ENCODE results near the gene PPP5C.
"Not testable (repeated sequence)": the region's sequence is repeated elsewhere in the genome, so short reads cannot be mapped to it uniquely, and the experiment has no call there.

PPP5C gene

DNA sequence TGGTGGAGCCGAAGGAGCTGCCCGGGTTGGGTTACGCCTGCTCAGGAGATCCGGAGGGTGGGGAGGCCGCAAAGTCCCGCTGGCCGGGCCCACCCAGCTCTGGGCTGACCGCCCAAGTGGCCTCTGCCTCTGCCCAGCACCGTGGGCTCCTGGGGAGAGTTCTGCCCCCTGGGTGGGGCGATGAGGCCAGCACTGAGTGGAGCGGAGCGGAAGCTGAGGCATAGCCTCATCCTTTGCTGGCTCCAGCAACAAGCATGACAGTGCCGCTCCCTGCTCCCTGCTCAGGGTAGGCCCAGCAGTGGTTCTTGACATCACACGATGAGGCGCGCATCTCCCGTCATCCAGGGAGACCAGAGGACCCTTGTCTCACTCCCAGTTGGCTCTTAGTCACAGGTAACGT is 44.0 kb downstream of the PPP5C start:
- DNase-seq (ENCODE audit: extremely low read depth, low read depth): no peak
- TF ChIP-seq CTCF (IDR thresholded peaks at IDR 0.05; ENCODE audit: low read depth, low read length, missing control alignments): no peak
- no peak overlapping the region for H3K4me3 ChIP-seq (replicated peaks; ENCODE audit: low read depth, low read length)

DNA sequence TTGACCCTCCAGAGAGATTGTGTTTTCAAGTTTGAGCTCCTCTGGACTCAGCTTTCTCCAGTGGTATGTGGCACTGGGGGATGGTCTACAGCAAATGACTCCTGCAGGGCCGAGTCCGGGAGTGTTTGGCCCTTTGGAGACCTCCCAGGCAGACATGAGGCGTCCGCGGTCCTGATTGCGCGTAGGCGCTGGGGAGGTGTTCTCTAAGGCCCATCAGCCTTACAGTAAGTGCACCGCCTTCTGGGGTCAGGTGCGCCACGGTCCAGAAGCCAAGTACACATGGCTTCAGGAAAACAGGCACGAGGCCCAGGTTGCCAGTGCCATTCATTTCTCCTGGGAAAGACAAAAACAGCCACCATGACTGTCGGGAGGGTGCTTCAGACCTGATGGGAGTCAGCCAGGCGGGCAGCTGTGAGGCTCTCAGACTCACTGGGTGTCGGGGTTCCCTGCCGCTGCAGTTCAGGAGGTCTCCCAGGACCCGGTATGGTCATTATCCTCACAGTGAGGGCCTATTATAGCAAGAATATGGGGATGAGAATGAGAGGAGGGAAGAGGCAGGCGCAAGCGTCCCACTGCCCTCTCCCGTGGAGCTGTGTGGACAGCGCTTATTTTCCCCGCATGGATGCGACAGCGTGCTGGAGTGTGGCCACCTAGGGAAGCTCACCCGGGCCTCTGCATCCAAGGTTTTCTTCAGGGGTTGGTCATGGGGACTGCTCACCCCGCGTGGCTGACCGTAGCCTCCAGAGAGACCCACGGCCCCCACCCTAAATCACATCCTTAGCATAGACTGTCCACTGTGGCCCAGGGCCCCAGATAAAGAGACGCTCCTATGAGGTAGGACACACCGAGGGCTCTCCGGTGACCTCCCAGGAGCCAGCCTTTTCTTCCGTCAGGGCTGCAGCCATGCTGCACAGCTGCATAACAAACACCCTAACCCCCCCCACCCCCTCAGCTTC is 44.7 kb downstream of the PPP5C start:
- no peak for DNase-seq (ENCODE audit: extremely low read depth, low read depth)
- TF ChIP-seq CTCF (IDR thresholded peaks at IDR 0.05; ENCODE audit: low read depth, low read length, missing control alignments): no peak
- no peak overlapping the region for H3K4me3 ChIP-seq (replicated peaks; ENCODE audit: low read depth, low read length)

DNA sequence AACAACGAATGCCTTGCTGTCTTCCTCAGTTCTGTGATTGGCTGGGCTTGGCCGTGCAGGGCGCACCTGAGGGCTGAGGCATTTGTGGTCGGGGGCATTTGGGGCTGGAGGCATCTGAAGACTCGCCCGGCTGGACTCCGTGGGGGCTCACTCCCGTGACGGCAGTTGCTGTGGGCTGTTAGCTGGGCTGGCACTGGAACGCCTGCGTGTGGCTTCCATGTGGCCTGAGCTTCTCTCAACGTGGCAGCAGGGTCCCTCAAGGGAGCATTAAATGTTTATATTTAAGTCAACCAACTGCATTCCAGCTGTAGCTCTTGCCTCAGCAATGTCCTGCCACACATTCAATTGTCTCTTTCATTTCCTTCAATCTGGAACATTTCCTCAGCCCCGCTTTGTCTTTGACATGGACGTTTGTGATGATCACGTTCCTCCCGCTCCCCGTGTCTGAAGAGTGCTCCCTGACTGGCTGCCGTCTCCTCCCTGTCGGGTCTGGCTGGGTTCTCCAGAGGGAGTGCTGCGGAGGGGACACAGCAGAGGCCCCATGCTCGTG is 45.4 kb downstream of the PPP5C start:
- no peak for TF ChIP-seq CTCF (IDR thresholded peaks at IDR 0.05; ENCODE audit: low read depth, low read length, missing control alignments)
- H3K4me3 ChIP-seq (replicated peaks; ENCODE audit: low read depth, low read length): no peak overlapping the region
- no peak for DNase-seq (ENCODE audit: extremely low read depth, low read depth)

DNA sequence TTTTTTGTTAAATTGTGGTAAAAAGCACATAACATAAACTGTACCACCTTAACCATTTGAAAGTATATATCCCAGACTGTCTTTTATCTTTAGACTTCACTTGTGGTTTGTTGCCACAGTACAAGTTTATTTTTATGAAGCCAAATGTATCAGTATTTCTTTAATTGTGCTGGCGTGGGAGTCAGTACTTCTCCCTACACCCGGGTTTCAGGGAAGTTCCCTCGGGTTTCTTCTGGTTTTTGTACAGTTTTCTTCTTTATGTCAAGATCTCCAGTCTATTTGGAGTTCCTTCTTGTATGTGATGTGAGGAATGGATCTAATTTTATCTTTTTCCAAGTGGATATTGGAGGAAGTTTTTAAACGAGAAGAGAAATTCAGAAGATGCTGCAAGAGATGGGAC is 46.0 kb downstream of the PPP5C start:
- TF ChIP-seq CTCF (IDR thresholded peaks at IDR 0.05; ENCODE audit: low read depth, low read length, missing control alignments): no peak
- no peak for DNase-seq (ENCODE audit: extremely low read depth, low read depth)
- H3K4me3 ChIP-seq (replicated peaks; ENCODE audit: low read depth, low read length): no peak overlapping the region

- DNase-seq (ENCODE audit: extremely low read depth, low read depth): no peak
- TF ChIP-seq CTCF (IDR thresholded peaks at IDR 0.05; ENCODE audit: low read depth, low read length, missing control alignments): no peak
Measured at GRCh38 chr19:46393456-46394401, 46.8 kb downstream of the PPP5C start.

DNA sequence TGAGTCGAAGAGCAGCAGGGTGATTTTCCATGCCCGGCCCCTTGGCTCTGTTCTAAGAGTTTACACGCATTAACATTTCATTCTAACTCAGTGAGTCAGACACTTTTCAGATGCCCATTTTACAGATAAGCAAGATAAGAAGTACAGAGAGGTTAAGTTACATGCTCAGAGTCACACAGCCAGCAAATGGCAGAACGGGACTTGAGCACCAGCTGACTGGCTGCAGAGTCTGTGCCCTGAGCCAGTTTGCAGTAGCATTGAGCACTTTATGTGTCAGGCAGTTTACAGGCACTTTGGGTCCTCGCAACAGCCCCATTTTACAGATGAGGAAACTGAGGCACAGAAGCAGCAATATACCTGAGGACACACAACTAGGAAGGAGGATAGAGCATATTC is 47.5 kb downstream of the PPP5C start:
- no peak for TF ChIP-seq CTCF (IDR thresholded peaks at IDR 0.05; ENCODE audit: low read depth, low read length, missing control alignments)
- no peak overlapping the region for H3K4me3 ChIP-seq (replicated peaks; ENCODE audit: low read depth, low read length)
- DNase-seq (ENCODE audit: extremely low read depth, low read depth): no peak

More at GRCh38 chr19:46393456-46394401, 46.8 kb downstream of the PPP5C start:
- H3K4me3 ChIP-seq (replicated peaks; ENCODE audit: low read depth, low read length): no peak overlapping the region

- not testable (repeated sequence) for DNase-seq (ENCODE audit: extremely low read depth, low read depth); H3K4me3 ChIP-seq (replicated peaks; ENCODE audit: low read depth, low read length)
Measured at GRCh38 chr19:46397801-46398479, 51.1 kb downstream of the PPP5C start.
